H1 (cell line): ENCODE results near the gene NR3C1. TPM values are rescaled to one million over a fixed set of nuclear protein-coding genes. Genes with fewer than 3 reads are reported as not detected.

Experiments
- CTCF ChIA-PET: fragments of 300-600 bp; sonication (Branson Sonifier 250); formaldehyde crosslinking; loops from one replicate; lab custom pipeline; 2021; ENCODE audit not compliant: partially characterized antibody; lab: Charles Lee
- POLR2A ChIA-PET: fragments of 300-600 bp; sonication (Branson Sonifier 250); formaldehyde crosslinking; loops from one replicate; lab custom pipeline; 2021; ENCODE audit warnings: inconsistent platforms; ENCODE audit not compliant: partially characterized antibody; lab: Charles Lee
- DNase-seq, 2 experiments: peaks; one replicate each; pipeline versions ENCODE4 v3.0.0 to v3.0.0-alpha.2; 2010 to 2022; ENCODE audit warnings: low spot score in 2 of 2, low read depth in 1 of 2, mixed read lengths in 1 of 2
- FAIRE-seq: peaks from 2 replicates; lab custom pipeline; 2011; peaks lifted over from hg19 to GRCh38; lab: Jason Lieb, UNC
- H2AFZ ChIP-seq: 2 replicates; pipeline ENCODE4 v1.8.1; 2012; ENCODE audit warnings: low read length, inconsistent platforms
- H2AK5ac ChIP-seq: 2 replicates; pipeline ENCODE4 v1.6.1; 2013; ENCODE audit warnings: low read depth, low read length
- H2BK120ac ChIP-seq: replicated peaks from 2 replicates; pipeline ENCODE3; 2013; ENCODE audit warnings: low read depth, low read length, inconsistent platforms
- H2BK12ac ChIP-seq: 2 replicates; pipeline ENCODE4 v1.6.1; 2013; ENCODE audit warnings: low read depth, low read length
- H2BK15ac ChIP-seq: 2 replicates; pipeline ENCODE4 v1.6.1; 2013; ENCODE audit warnings: low read length
- H2BK20ac ChIP-seq: 2 replicates; pipeline ENCODE4 v1.6.1; 2013; ENCODE audit warnings: low read length
- H2BK5ac ChIP-seq: 2 replicates; pipeline ENCODE4 v1.6.1; 2013; ENCODE audit warnings: low read depth, low read length
- H3K14ac ChIP-seq: 2 replicates; pipeline ENCODE4 v1.6.1; 2013; ENCODE audit warnings: inconsistent platforms; ENCODE audit not compliant: insufficient read length
- H3K18ac ChIP-seq: 2 replicates; pipeline ENCODE4 v1.6.1; 2013; ENCODE audit warnings: low read length; ENCODE audit errors: extremely low read depth
- H3K23ac ChIP-seq: 2 replicates; pipeline ENCODE4 v1.6.1; 2013; ENCODE audit warnings: inconsistent platforms; ENCODE audit not compliant: insufficient read length
- H3K23me2 ChIP-seq: 2 replicates; pipeline ENCODE4 v1.6.1; 2013; ENCODE audit warnings: low read depth, low read length
- H3K27ac ChIP-seq: 2 replicates; pipeline ENCODE4 v1.6.1; 2011; ENCODE audit warnings: low read depth, low read length, inconsistent platforms
- H3K27me3 ChIP-seq, 4 experiments: replicated peaks in 1 of 4; 1 replicate in 1 of 4; 2 replicates in 3 of 4; pipeline versions ENCODE4 v1.6.1 to v1.8.1; 2011 to 2013; ENCODE audit warnings: low read length in 3 of 4, mild to moderate bottlenecking in 3 of 4, inconsistent platforms in 2 of 4, mixed read lengths in 2 of 4, moderate library complexity in 1 of 4; ENCODE audit not compliant: control insufficient read depth in 3 of 4, insufficient read depth in 3 of 4; ENCODE audit errors: extremely low read depth in 1 of 4
- H3K36me3 ChIP-seq, 4 experiments: 2 replicates each; pipeline versions ENCODE4 v1.6.1 to v1.8.1; 2011 to 2013; ENCODE audit warnings: mild to moderate bottlenecking in 4 of 4, low read length in 3 of 4, moderate library complexity in 2 of 4, control low read depth in 1 of 4, inconsistent platforms in 1 of 4; ENCODE audit not compliant: insufficient read depth in 4 of 4, control insufficient read depth in 2 of 4
- H3K4ac ChIP-seq: replicated peaks from 2 replicates; pipeline ENCODE3; 2013; ENCODE audit warnings: low read length, low read depth, mixed read lengths, inconsistent platforms; ENCODE audit not compliant: insufficient read length
- H3K4me1 ChIP-seq, 4 experiments: replicated peaks in 1 of 4; 1 replicate in 1 of 4; 2 replicates in 3 of 4; pipeline versions ENCODE4 v1.6.1 to v1.8.1; 2011 to 2013; ENCODE audit warnings: low read length in 3 of 4, inconsistent platforms in 2 of 4, mixed read lengths in 1 of 4; ENCODE audit not compliant: insufficient read depth in 4 of 4, control insufficient read depth in 3 of 4
- H3K4me2 ChIP-seq, 2 experiments: 2 replicates each; pipeline versions ENCODE4 v1.6.1 to v1.8.1; 2011 to 2013; ENCODE audit warnings: low read depth in 2 of 2, low read length in 2 of 2, control low read depth in 1 of 2, inconsistent platforms in 1 of 2, mild to moderate bottlenecking in 1 of 2; ENCODE audit not compliant: insufficient read depth in 1 of 2
- H3K4me3 ChIP-seq, 4 experiments: fragments of 200-600, 300-600 bp in 1 of 4; sonication (generic), shearing (Covaris generic), sonication (Bioruptor Twin) in 1 of 4; 2 replicates each; pipeline versions ENCODE4 v1.5.1 to v1.8.1; 2011 to 2016; ENCODE audit warnings: low read length in 4 of 4, low read depth in 3 of 4, control low read depth in 2 of 4, inconsistent platforms in 2 of 4, mild to moderate bottlenecking in 2 of 4, mixed read lengths in 1 of 4, moderate library complexity in 1 of 4; ENCODE audit not compliant: insufficient read depth in 2 of 4; ENCODE audit errors: extremely low read depth in 1 of 4
- H3K56ac ChIP-seq: replicated peaks from 2 replicates; pipeline ENCODE3; 2013; ENCODE audit warnings: low read depth, mild to moderate bottlenecking, mixed read lengths, low read length, inconsistent platforms; ENCODE audit not compliant: insufficient read length
- H3K79me1 ChIP-seq: 2 replicates; pipeline ENCODE4 v1.6.1; 2013; ENCODE audit warnings: low read depth, low read length, control low read depth
- H3K79me2 ChIP-seq, 2 experiments: 2 replicates each; pipeline versions ENCODE4 v1.6.1 to v1.8.1; 2012 to 2013; ENCODE audit warnings: low read length in 2 of 2, mild to moderate bottlenecking in 2 of 2, inconsistent platforms in 1 of 2; ENCODE audit not compliant: insufficient read depth in 2 of 2, control insufficient read depth in 1 of 2
- H3K9ac ChIP-seq, 4 experiments: replicated peaks in 1 of 4; 1 replicate in 1 of 4; 2 replicates in 3 of 4; pipeline versions ENCODE4 v1.6.1 to v1.8.1; 2011 to 2013; ENCODE audit warnings: low read depth in 3 of 4, low read length in 3 of 4, control low read depth in 2 of 4, mild to moderate bottlenecking in 2 of 4, moderate library complexity in 2 of 4, inconsistent platforms in 1 of 4; ENCODE audit errors: extremely low read depth in 1 of 4
- H3K9me3 ChIP-seq, 2 experiments: 2 replicates each; pipeline versions ENCODE4 v1.6.1 to v1.8.1; 2012 to 2013; ENCODE audit warnings: mild to moderate bottlenecking in 2 of 2, moderate library complexity in 2 of 2, control low read depth in 1 of 2, inconsistent platforms in 1 of 2, low read depth in 1 of 2, low read length in 1 of 2, mixed read lengths in 1 of 2; ENCODE audit not compliant: insufficient read depth in 2 of 2
- H4K20me1 ChIP-seq, 2 experiments: replicated peaks in 1 of 2; 2 replicates each; pipeline versions ENCODE3 to v1.8.1; 2011 to 2013; ENCODE audit warnings: inconsistent platforms in 2 of 2, low read length in 2 of 2, mild to moderate bottlenecking in 1 of 2; ENCODE audit not compliant: insufficient read depth in 2 of 2, control insufficient read depth in 1 of 2
- H4K5ac ChIP-seq: 2 replicates; pipeline ENCODE4 v1.6.1; 2013; ENCODE audit warnings: low read length, low read depth, mixed read lengths, inconsistent platforms; ENCODE audit not compliant: insufficient read length
- H4K8ac ChIP-seq: 2 replicates; pipeline ENCODE4 v1.8.0; 2013; ENCODE audit warnings: mild to moderate bottlenecking, moderate library complexity, low read length, inconsistent platforms; ENCODE audit not compliant: insufficient read depth; ENCODE audit errors: extremely low read depth
- H4K91ac ChIP-seq: replicated peaks from 2 replicates; pipeline ENCODE3; 2013; ENCODE audit warnings: low read length, mixed read lengths, inconsistent platforms; ENCODE audit not compliant: insufficient read length
- SIRT6 ChIP-seq: IDR thresholded peaks from one replicate; pipeline ENCODE4 v1.7.1; 2012; ENCODE audit warnings: low read length, inconsistent platforms
- WGBS, 2 experiments: shearing (Covaris generic) in 1 of 2; methylation state at CpG; one replicate each; pipeline versions ENCODE4 v1.1.6 to v1.1.7; 2013 to 2015; ENCODE audit warnings: low lambda C conversion rate in 2 of 2, mixed read lengths in 2 of 2, inconsistent platforms in 1 of 2, low coverage in 1 of 2, missing lambda C conversion rate in 1 of 2; ENCODE audit not compliant: insufficient replicate concordance in 2 of 2, insufficient coverage in 1 of 2, insufficient read length in 1 of 2; ENCODE audit errors: extremely low coverage in 1 of 2, missing lambda C conversion rate in 1 of 2; 5-methylcytosine and 5-hydroxymethylcytosine counted together
- polyA plus RNA-seq, 7 experiments: library from polyadenylated mRNA; depleted of rRNA in 3 of 7; stranded (reverse) in 5 of 7; unstranded in 2 of 7; fragments of >200 nt in 5 of 7; fragments of 200-250 nt in 2 of 7; gene quantifications; 1 replicate in 5 of 7; 2 replicates in 1 of 7; 4 replicates in 1 of 7; pipeline versions ENCODE4 v1.2.1 to v1.2.3, GENCODE V29; 2011 to 2013; ENCODE audit warnings: missing spikeins in 2 of 7, mixed read lengths in 2 of 7
- total RNA-seq: library from RNA; stranded (reverse); fragmentation: NEBNext Ultra II Directional; extraction: Animal tissue kit (Norgen Biotek cat#: 25700); gene quantifications from 2 replicates; pipeline ENCODE4 v1.2.1, GENCODE V29; 2021

NR3C1 gene
- total and polyA plus RNA-seq, 2 of the 8 experiments (the other 6 are each of a cell fraction or from before 2014, with no cell fraction given), result 1.7 to 5.4 TPM

DNA sequence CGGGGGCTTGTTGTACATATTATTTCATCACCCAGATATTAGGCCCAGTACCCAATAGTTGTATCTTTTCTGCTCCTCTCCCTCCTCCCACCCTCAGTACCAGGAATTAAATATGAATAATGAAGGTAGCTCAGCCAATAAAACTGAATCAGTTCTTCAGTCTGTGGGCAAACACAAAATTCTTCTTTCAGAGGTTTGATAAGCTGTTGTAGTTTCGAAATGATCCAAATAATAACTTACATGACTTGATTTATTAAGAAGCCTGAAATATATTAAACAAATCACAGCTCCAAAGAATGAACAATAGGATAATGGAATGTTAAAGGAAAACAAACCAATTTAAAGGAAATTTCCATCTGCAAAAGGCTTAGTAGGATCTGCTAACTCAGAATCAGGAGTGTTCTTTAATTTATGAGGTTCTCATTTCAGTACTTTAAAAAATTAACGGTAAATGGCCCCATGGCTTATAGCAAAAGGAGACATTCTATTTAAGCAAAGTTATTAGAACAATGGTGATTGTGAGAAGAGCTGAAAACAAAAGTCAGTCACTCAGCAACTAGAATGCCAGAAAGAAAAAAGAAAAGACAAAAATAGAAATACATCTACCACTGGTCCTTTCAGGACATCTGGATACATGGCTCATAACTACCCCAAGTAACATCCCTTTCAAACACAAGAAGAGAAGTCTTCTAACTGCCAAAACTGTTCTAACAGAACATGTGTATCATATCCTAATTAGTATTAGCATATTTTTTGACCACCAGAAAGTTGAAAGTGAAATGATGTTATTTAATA, 62.4 kb downstream of the NR3C1 start:
- no peak overlapping the region for H2BK12ac ChIP-seq
- H2AFZ ChIP-seq, result no peak overlapping the region
- no peak overlapping the region for H2BK120ac ChIP-seq
- no peak overlapping the region for H3K18ac ChIP-seq
- no peaks in the 10 kb centered on the region for H3K27me3 ChIP-seq
- H3K27ac ChIP-seq, result no peak overlapping the region
- H4K91ac ChIP-seq, result no peak overlapping the region
- H3K79me2 ChIP-seq, result no peaks in the 10 kb centered on the region
- H3K56ac ChIP-seq, result no peak overlapping the region
- no peaks in the 10 kb centered on the region for H3K4me1 ChIP-seq
- DNase-seq, result no peak
- H3K79me1 ChIP-seq, result no peaks in the 10 kb centered on the region
- no peak overlapping the region for H2AK5ac ChIP-seq
- no peak overlapping the region for H2BK15ac ChIP-seq
- H3K23ac ChIP-seq, result no peak overlapping the region
- H2BK5ac ChIP-seq, result no peak overlapping the region
- no peak for TF ChIP-seq SIRT6
- no peak for FAIRE-seq
- H4K5ac ChIP-seq, result no peak overlapping the region
- H3K9ac ChIP-seq, result no peak overlapping the region
- POLR2A ChIA-PET, result no interaction called here
- no peaks in the 10 kb centered on the region; a peak in 1 of 4 replicates for H3K9me3 ChIP-seq
- no peaks in the 10 kb centered on the region; a peak in 1 of 8 replicates for H3K36me3 ChIP-seq
- CTCF ChIA-PET, result interaction anchor here (1.0 kb wide), 1 partner anchor 14 kb away, joined by 3 read pairs; no protein-coding TSS in a partner anchor
- H3K4ac ChIP-seq, result no peak overlapping the region
- H3K4me2 ChIP-seq, result no peak overlapping the region
- H4K8ac ChIP-seq, result no peak overlapping the region
- no peaks in the 10 kb centered on the region for H3K23me2 ChIP-seq
- no peak overlapping the region for H3K14ac ChIP-seq
- H4K20me1 ChIP-seq, result no peaks in the 10 kb centered on the region
- no peak overlapping the region for H3K4me3 ChIP-seq
- no peak overlapping the region for H2BK20ac ChIP-seq
- 95% methylated on average over 3 of the region's 3 CpGs; no CpG with 5 or more reads in 1 of the 2 experiments for WGBS, 2 experiments
